Nephron progenitor cell (in vitro differentiated cells): Measurements from ENCODE around the gene GOLGA2.

Source experiments
- DNase-seq: peaks from one replicate; pipeline ENCODE4 v3.0.0; 2021
- H3K27ac Mint-ChIP-seq: 2 replicates; pipeline ENCODE4 v1.8.0; 2021; ENCODE audit warnings: mild to moderate bottlenecking, moderate library complexity, mixed read lengths
- H3K27me3 Mint-ChIP-seq: 2 replicates; pipeline ENCODE4 v1.8.0; 2021; ENCODE audit warnings: mild to moderate bottlenecking, low read depth, mixed read lengths; ENCODE audit not compliant: poor library complexity
- H3K36me3 Mint-ChIP-seq: 2 replicates; pipeline ENCODE4 v1.8.0; 2021; ENCODE audit warnings: low read depth, mixed read lengths
- H3K4me1 Mint-ChIP-seq: 2 replicates; pipeline ENCODE4 v1.8.0; 2021; ENCODE audit warnings: mixed read lengths
- H3K4me3 Mint-ChIP-seq: 2 replicates; pipeline ENCODE4 v1.8.0; 2021; ENCODE audit warnings: mild to moderate bottlenecking, moderate library complexity, mixed read lengths
- H3K9me3 Mint-ChIP-seq: 2 replicates; pipeline ENCODE4 v1.8.0; 2021; ENCODE audit warnings: mild to moderate bottlenecking, moderate library complexity, mixed read lengths
- TF ChIP-seq, protein P1 (sequence below): fragments of 200-600 bp; sonication (generic); IDR thresholded peaks from 2 replicates; pipeline ENCODE4 v1.5.0; 2021; ENCODE audit warnings: antibody characterized with exemption

GOLGA2 gene

DNA sequence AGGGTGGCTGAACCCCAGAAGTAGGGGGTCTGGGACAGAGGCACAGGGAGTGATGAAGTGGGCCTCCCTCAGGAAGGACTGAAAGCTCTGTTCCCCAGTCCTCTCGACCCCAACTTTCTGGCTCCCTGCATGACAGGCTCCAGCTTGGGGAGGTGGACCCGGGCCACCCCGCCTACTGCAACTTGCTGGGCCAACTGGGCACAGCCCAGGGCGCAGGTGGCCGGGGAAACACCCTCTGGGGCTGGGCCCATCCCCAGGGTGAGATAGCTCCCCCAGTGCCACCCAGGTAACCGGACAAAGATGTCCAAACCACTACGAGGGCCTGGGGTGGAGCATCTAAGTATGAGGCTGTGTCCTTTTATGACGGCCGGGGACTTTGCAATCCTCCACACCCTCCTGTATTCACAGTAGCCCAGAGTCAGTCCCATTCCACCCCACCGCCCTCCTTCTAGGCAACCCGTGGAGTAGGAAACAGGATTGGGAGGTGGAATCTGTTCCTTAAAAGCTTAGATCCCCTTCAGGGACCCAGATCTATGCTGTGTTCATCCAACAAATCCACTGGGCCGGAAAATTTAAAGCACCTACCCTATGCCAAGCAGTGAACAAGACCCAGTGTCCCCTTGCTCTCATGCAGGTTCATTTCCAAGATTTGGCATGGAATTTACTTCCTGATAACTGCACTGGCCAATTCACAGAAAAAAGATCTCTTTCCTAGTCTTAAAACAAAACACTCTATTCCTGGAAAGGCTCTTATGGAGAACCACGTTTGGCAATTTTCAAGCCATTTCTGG lies 52.7 kb downstream of the GOLGA2 start:
- Mint-ChIP-seq H3K27me3 (peaks cover 3% of the 10 kb centered on the region), H3K27ac (no peak overlapping the region), H3K36me3 (peaks cover 46% of the 10 kb centered on the region), H3K9me3 (no peaks in the 10 kb centered on the region), H3K4me1 (peaks cover 11% of the 10 kb centered on the region), H3K4me3 (no peak overlapping the region)
- DNase-seq: no peak
- TF ChIP-seq, protein P1, sequence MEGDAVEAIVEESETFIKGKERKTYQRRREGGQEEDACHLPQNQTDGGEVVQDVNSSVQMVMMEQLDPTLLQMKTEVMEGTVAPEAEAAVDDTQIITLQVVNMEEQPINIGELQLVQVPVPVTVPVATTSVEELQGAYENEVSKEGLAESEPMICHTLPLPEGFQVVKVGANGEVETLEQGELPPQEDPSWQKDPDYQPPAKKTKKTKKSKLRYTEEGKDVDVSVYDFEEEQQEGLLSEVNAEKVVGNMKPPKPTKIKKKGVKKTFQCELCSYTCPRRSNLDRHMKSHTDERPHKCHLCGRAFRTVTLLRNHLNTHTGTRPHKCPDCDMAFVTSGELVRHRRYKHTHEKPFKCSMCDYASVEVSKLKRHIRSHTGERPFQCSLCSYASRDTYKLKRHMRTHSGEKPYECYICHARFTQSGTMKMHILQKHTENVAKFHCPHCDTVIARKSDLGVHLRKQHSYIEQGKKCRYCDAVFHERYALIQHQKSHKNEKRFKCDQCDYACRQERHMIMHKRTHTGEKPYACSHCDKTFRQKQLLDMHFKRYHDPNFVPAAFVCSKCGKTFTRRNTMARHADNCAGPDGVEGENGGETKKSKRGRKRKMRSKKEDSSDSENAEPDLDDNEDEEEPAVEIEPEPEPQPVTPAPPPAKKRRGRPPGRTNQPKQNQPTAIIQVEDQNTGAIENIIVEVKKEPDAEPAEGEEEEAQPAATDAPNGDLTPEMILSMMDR: no peak

DNA sequence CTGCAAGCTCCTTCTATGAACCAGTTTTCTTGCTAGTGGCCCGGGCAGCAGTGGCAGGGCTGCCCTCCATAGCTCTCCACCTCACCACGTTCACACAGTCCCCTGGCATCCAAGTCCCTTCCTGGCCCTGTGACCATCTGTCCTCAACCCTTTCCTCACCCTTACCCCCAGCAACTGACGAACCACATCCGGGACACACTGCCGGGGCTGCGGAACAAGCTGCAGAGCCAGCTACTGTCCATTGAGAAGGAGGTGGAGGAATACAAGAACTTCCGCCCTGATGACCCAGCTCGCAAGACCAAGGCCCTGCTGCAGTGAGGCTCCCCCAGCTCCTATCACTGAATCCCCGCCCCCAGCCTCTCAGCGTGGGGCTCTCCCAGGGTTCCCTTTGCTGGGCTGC lies 53.8 kb downstream of the GOLGA2 start:
- TF ChIP-seq, protein P1: no peak
- peaks cover 41% of the 10 kb centered on the region for H3K36me3 Mint-ChIP-seq
- no peaks in the 10 kb centered on the region for H3K9me3 Mint-ChIP-seq
- H3K4me1 Mint-ChIP-seq: peaks cover 17% of the 10 kb centered on the region
- no peak overlapping the region for H3K4me3 Mint-ChIP-seq
- DNase-seq: no peak
- H3K27me3 Mint-ChIP-seq: peaks cover 3% of the 10 kb centered on the region
- no peak overlapping the region for H3K27ac Mint-ChIP-seq

DNA sequence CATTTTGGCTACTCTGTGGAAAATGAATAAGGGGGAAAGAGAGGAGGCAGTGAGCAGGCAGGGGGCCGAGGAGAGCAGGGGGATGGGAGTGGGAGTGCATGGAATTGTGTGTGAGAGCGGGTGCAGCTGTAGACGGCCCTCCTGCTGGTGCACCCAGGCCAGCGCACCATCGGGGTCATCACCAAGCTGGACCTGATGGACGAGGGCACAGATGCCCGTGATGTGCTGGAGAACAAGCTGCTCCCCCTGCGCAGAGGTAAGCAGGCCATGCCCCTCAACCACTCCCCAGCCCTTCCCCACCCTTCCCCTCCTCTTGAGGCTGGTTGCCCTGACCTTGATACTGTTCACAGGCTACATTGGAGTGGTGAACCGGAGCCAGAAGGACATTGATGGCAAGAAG lies 56.0 kb downstream of the GOLGA2 start:
- Mint-ChIP-seq H3K4me3 (no peak overlapping the region), H3K4me1 (peaks cover 22% of the 10 kb centered on the region), H3K27ac (no peak overlapping the region), H3K36me3 (peaks cover 28% of the 10 kb centered on the region), H3K9me3 (no peaks in the 10 kb centered on the region), H3K27me3 (peaks cover 3% of the 10 kb centered on the region)
- TF ChIP-seq, protein P1: no peak
- no peak for DNase-seq

DNA sequence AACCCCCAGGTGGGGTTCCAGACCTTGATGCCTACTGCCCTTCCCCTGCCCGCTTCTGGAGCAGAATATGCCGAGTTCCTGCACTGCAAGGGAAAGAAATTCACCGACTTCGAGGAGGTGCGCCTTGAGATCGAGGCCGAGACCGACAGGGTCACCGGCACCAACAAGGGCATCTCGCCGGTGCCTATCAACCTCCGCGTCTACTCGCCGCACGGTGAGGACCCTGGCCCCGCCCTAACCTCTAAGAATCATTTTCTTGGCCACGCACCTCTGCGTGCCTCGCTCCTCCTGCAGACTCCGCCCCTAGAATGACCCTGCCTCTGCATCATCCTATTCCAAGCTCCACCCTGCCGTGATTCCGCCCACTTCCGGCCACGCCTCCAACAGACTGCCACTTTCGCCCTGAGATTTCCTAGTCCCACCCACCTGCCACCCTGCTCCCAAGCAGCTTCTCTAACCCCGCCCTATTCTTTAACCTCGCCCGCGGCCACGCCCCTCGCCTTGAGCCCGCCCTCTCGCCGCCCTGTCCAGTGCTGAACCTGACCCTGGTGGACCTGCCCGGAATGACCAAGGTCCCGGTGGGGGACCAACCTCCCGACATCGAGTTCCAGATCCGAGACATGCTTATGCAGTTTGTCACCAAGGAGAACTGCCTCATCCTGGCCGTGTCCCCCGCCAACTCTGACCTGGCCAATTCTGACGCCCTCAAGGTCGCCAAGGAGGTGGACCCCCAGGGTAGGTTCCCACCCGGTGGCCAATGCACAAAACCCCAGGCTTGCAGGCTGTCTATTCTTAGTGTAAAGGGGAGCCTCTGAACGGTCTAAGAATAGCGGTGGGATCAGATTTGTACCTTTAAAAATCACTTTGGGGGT lies 57.1 kb downstream of the GOLGA2 start:
- Mint-ChIP-seq H3K9me3 (no peaks in the 10 kb centered on the region), H3K4me1 (peaks cover 27% of the 10 kb centered on the region), H3K4me3 (peak overlapping the region; percentile 74), H3K27ac (peak overlapping the region; percentile 13), H3K36me3 (peaks cover 28% of the 10 kb centered on the region), H3K27me3 (peaks cover 3% of the 10 kb centered on the region)
- peak; percentile 97 for DNase-seq
- TF ChIP-seq, protein P1: no peak

DNA sequence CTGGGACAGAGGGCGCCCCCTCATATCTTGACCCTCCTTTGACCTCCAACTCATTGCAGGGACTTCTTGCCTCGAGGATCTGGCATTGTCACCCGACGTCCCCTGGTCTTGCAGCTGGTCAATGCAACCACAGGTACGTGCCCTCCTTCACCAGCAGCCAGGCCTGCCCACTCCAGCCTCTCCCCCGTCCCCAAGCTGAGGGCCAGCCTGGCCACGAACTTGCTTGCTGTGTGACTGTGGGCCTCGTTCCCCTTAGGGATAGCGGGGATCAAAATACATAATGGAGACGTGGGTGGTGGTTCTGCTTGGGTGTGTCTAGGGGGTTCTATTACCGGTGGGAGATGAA lies 57.7 kb downstream of the GOLGA2 start:
- no peak for DNase-seq
- peaks cover 3% of the 10 kb centered on the region for H3K27me3 Mint-ChIP-seq
- peak overlapping the region; percentile 13 for H3K27ac Mint-ChIP-seq
- peaks cover 32% of the 10 kb centered on the region for H3K4me1 Mint-ChIP-seq
- peak overlapping the region; percentile 74 for H3K4me3 Mint-ChIP-seq
- peaks cover 23% of the 10 kb centered on the region for H3K36me3 Mint-ChIP-seq
- TF ChIP-seq, protein P1: no peak
- H3K9me3 Mint-ChIP-seq: no peaks in the 10 kb centered on the region
